ENCODE data around the gene CCDC6.

CCDC6 gene

DNA sequence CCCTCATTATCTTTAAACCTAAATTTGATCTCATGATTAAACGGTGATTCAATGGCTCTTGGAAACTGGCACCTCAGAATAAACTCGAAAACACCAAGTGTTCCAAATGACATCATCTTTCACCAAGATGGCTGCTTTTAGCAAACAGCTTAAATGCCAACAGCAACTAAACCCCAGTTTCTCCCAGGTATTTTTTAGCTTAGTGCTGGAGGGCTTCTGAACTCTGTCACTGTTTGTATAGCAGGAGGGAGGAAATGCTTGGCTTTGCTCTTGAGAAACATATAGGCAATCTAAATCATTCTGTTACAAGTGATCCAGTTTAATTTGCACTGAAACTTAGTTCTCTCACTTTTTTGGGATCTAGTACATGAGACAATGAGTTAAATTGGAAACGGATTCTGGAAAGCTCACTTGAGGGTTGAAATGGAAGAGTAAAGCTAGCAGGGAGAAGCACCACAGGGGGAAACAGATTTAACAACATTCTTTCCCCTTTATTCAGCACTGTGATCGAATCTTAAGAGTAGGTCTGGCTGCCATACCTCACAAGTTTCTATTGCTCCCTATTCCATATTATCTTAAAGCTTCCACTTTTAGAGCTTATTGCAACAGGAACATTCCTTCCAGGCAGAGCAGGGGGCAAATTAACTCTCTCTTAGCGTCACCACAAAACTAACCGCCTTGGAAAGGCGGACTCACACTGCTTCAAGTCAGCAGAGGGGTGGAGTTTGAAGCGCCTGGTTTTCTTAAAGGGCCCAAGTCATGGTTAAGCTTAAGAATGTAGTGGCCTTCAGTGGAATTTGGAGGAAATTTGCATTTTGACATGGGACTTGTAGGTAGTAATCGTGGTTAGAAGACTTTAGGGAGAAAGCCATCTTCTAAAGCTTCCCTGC, 1.8 kb upstream of the CCDC6 start:
- CTCF ChIA-PET = interaction anchor here (0.7 to 1.9 kb wide), 4 partner anchors 17 to 301 kb away, joined by 3 to 5 read pairs (median 3); no protein-coding TSS in a partner anchor
- TF ChIP-seq ZNF384 (IDR thresholded peaks at IDR 0.05) = no peak
- TF ChIP-seq FOXM1 (IDR thresholded peaks at IDR 0.05; ENCODE audit: borderline replicate concordance) = no peak
- no peak for TF ChIP-seq HDGF (IDR thresholded peaks at IDR 0.05; ENCODE audit: borderline replicate concordance)
- no peak for TF ChIP-seq SUZ12 (IDR thresholded peaks at IDR 0.05)
- TF ChIP-seq NFRKB (IDR thresholded peaks at IDR 0.05) = no peak
- no peak for TF ChIP-seq TARDBP (IDR thresholded peaks at IDR 0.05)
- TF ChIP-seq FOXA1 (IDR thresholded peaks at IDR 0.05) = no peak
- no peak for TF ChIP-seq SP1 (IDR thresholded peaks at IDR 0.05)
- no peak for TF ChIP-seq ELF4 (IDR thresholded peaks at IDR 0.05)
- TF ChIP-seq CTBP1 (IDR thresholded peaks at IDR 0.05; ENCODE audit: borderline replicate concordance) = no peak
- no peak for TF ChIP-seq FOXK2 (IDR thresholded peaks at IDR 0.05)
- TF ChIP-seq BHLHE40 (IDR thresholded peaks at IDR 0.05; ENCODE audit: borderline replicate concordance) = no peak
- no peak for TF ChIP-seq LEF1 (IDR thresholded peaks at IDR 0.05; ENCODE audit: borderline replicate concordance)
- no peak for TF ChIP-seq PKNOX1 (IDR thresholded peaks at IDR 0.05)
- TF ChIP-seq L3MBTL2 (conservative IDR thresholded peaks at IDR 0.05) = no peak
- no peak for TF ChIP-seq ARNT (IDR thresholded peaks at IDR 0.05)
- DNase-seq (ENCODE audit: extremely low spot score) = peak; percentile 65
- POLR2A ChIA-PET = interaction anchor here (0.7 to 3.4 kb wide), 11 partner anchors 10 to 232 kb away, joined by 3 to 16 read pairs (median 3); no protein-coding TSS in a partner anchor

- DNase-seq (ENCODE audit: extremely low spot score) = no peak
- CTCF ChIA-PET = interaction anchor here (0.7 to 1.9 kb wide), 3 partner anchors 17 to 301 kb away, joined by 3 to 5 read pairs (median 3); no protein-coding TSS in a partner anchor
- TF ChIP-seq FOXA1 (IDR thresholded peaks at IDR 0.05) = no peak
- no peak for TF ChIP-seq ARNT (IDR thresholded peaks at IDR 0.05)
- TF ChIP-seq ZNF384 (IDR thresholded peaks at IDR 0.05) = no peak
- TF ChIP-seq SP1 (IDR thresholded peaks at IDR 0.05) = no peak
- TF ChIP-seq BHLHE40 (IDR thresholded peaks at IDR 0.05; ENCODE audit: borderline replicate concordance) = no peak
- TF ChIP-seq FOXM1 (IDR thresholded peaks at IDR 0.05; ENCODE audit: borderline replicate concordance) = no peak
- TF ChIP-seq TARDBP (IDR thresholded peaks at IDR 0.05) = no peak
- no peak for TF ChIP-seq SUZ12 (IDR thresholded peaks at IDR 0.05)
- TF ChIP-seq NFRKB (IDR thresholded peaks at IDR 0.05) = no peak
- TF ChIP-seq PKNOX1 (IDR thresholded peaks at IDR 0.05) = no peak
- no peak for TF ChIP-seq ELF4 (IDR thresholded peaks at IDR 0.05)
- no peak for TF ChIP-seq L3MBTL2 (conservative IDR thresholded peaks at IDR 0.05)
- no peak for TF ChIP-seq FOXK2 (IDR thresholded peaks at IDR 0.05)
- TF ChIP-seq CTBP1 (IDR thresholded peaks at IDR 0.05; ENCODE audit: borderline replicate concordance) = no peak
- no peak for TF ChIP-seq HDGF (IDR thresholded peaks at IDR 0.05; ENCODE audit: borderline replicate concordance)
- TF ChIP-seq LEF1 (IDR thresholded peaks at IDR 0.05; ENCODE audit: borderline replicate concordance) = no peak
- POLR2A ChIA-PET = interaction anchor here (0.8 to 3.4 kb wide), 7 partner anchors 14 to 233 kb away, joined by 3 to 16 read pairs (median 4); partner anchors contain the start of gene SLC16A9
Measured at GRCh38 chr10:59907537-59907917, 1.2 kb upstream of the CCDC6 start.

DNA sequence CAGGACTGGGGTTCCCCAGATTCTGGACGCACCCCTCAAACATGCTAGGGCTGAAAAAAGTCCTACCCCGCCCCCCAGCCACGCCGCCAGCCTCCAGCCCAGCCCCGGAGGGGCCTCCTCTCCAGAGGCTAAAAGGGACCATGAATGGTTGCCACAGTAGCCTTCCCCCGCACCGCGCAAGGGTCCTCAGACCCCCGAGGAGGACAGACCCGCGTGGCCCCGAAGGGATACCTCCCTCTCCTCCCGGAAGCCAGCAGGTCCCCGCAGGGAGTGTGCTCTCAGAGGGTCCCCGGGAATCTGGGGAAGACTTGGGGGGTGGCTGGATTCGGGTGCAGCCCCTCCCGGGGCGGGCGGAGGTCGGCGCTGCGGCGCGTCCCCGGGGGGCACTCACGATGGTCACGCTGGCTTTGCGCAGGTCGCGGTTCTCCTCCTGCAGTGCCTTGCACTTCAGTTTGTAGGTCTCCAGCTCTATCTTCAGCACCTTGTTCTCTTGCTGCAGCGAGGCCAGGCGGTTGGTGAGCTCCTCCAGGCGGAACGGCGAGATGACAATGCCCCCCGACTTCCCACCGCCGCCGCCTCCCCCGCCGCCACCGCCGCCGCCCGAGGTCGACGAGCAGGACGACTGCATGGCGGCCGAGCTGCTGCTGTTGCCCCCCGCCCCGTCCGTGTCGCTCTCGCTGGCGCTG, 482 bp downstream of the CCDC6 start:
- CTCF ChIA-PET = interaction anchor here (0.5 to 1.3 kb wide), 5 partner anchors 10 to 1351 kb away, joined by 3 to 5 read pairs (median 4); no protein-coding TSS in a partner anchor

GRCh38 chr10:59905066-59905730, 1.2 kb downstream of the CCDC6 start:
- ChIA-PET POLR2A (interaction anchor here (1.9 kb wide), 1 partner anchor 35 kb away, joined by 8 read pairs; no protein-coding TSS in a partner anchor), CTCF (interaction anchor here (0.6 to 1.0 kb wide), 2 partner anchors 24 to 32 kb away, joined by 3 to 5 read pairs; no protein-coding TSS in a partner anchor)
- TF ChIP-seq ELF4 (IDR thresholded peaks at IDR 0.05) (no peak), ZNF384 (IDR thresholded peaks at IDR 0.05) (no peak), CTBP1 (IDR thresholded peaks at IDR 0.05; ENCODE audit: borderline replicate concordance) (no peak), FOXA1 (IDR thresholded peaks at IDR 0.05) (no peak), ARNT (IDR thresholded peaks at IDR 0.05) (no peak), FOXM1 (IDR thresholded peaks at IDR 0.05; ENCODE audit: borderline replicate concordance) (no peak)
- DNase-seq (ENCODE audit: extremely low spot score) = peak; percentile 28

More for the DNA sequence above, 482 bp downstream of the CCDC6 start:
- no peak for DNase-seq (ENCODE audit: extremely low spot score)
- POLR2A ChIA-PET = interaction anchor here (1.0 to 3.4 kb wide), 7 partner anchors 10 to 196 kb away, joined by 3 to 16 read pairs (median 4); partner anchors contain the start of gene SLC16A9
- no peak for TF ChIP-seq LEF1 (IDR thresholded peaks at IDR 0.05; ENCODE audit: borderline replicate concordance)

GRCh38 chr10:59904426-59905065, 1.8 kb downstream of the CCDC6 start:
- ChIA-PET CTCF (interaction anchor here (1.0 kb wide), 1 partner anchor 32 kb away, joined by 5 read pairs; no protein-coding TSS in a partner anchor), POLR2A (no interaction called here)
- no peak for TF ChIP-seq FOXK2 (IDR thresholded peaks at IDR 0.05)
- no peak for TF ChIP-seq PKNOX1 (IDR thresholded peaks at IDR 0.05)
- TF ChIP-seq ELF4 (IDR thresholded peaks at IDR 0.05) = no peak
- TF ChIP-seq HDGF (IDR thresholded peaks at IDR 0.05; ENCODE audit: borderline replicate concordance) = no peak
- TF ChIP-seq CTBP1 (IDR thresholded peaks at IDR 0.05; ENCODE audit: borderline replicate concordance) = no peak
- no peak for TF ChIP-seq BHLHE40 (IDR thresholded peaks at IDR 0.05; ENCODE audit: borderline replicate concordance)
- TF ChIP-seq NFRKB (IDR thresholded peaks at IDR 0.05) = no peak
- no peak for TF ChIP-seq ARNT (IDR thresholded peaks at IDR 0.05)
- no peak for TF ChIP-seq SUZ12 (IDR thresholded peaks at IDR 0.05)
- no peak for TF ChIP-seq ZNF384 (IDR thresholded peaks at IDR 0.05)
- TF ChIP-seq TARDBP (IDR thresholded peaks at IDR 0.05) = no peak
- TF ChIP-seq L3MBTL2 (conservative IDR thresholded peaks at IDR 0.05) = no peak
- no peak for TF ChIP-seq FOXM1 (IDR thresholded peaks at IDR 0.05; ENCODE audit: borderline replicate concordance)
- no peak for DNase-seq (ENCODE audit: extremely low spot score)

All from HEK293T (cell line).